GM12864 (cell line): Measurements from ENCODE around the gene RETREG1.

Experiments
- DNase-seq: peaks from one replicate; pipeline ENCODE4 v3.0.0-alpha.2; 2011; ENCODE audit warnings: low read depth
- H3K4me3 ChIP-seq: 2 replicates; pipeline ENCODE4 v1.5.1; 2011; ENCODE audit warnings: mild to moderate bottlenecking, low read depth, low read length, control low read depth
- TF ChIP-seq, protein P1 (sequence below): IDR thresholded peaks from 2 replicates; pipeline ENCODE4 v1.5.1; 2011; ENCODE audit warnings: low read depth, mild to moderate bottlenecking, moderate library complexity, low read length, control low read depth, inconsistent platforms; ENCODE audit errors: missing control alignments

Gene RETREG1

DNA sequence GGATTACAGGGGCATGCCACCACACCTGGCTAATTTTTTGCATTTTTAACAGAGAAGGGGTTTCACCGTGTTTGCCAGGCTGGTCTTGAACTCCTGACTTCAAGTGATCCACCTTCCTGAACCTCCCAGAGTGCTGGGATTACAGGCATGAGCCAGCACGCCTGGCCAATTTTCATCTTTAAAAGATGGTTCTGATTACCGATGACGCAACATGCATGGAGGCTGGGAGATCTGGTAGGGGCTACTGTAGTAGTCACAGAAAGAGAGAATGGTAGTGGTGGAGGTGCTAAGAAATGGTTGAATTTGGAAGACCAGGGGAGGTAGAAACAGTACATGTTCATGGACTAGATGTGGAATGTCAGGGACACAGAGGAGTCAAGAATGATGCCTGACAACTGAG lies 22.4 kb upstream of the RETREG1 start:
- TF ChIP-seq, protein P1, sequence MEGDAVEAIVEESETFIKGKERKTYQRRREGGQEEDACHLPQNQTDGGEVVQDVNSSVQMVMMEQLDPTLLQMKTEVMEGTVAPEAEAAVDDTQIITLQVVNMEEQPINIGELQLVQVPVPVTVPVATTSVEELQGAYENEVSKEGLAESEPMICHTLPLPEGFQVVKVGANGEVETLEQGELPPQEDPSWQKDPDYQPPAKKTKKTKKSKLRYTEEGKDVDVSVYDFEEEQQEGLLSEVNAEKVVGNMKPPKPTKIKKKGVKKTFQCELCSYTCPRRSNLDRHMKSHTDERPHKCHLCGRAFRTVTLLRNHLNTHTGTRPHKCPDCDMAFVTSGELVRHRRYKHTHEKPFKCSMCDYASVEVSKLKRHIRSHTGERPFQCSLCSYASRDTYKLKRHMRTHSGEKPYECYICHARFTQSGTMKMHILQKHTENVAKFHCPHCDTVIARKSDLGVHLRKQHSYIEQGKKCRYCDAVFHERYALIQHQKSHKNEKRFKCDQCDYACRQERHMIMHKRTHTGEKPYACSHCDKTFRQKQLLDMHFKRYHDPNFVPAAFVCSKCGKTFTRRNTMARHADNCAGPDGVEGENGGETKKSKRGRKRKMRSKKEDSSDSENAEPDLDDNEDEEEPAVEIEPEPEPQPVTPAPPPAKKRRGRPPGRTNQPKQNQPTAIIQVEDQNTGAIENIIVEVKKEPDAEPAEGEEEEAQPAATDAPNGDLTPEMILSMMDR: no peak
- no peak overlapping the region for H3K4me3 ChIP-seq

DNA sequence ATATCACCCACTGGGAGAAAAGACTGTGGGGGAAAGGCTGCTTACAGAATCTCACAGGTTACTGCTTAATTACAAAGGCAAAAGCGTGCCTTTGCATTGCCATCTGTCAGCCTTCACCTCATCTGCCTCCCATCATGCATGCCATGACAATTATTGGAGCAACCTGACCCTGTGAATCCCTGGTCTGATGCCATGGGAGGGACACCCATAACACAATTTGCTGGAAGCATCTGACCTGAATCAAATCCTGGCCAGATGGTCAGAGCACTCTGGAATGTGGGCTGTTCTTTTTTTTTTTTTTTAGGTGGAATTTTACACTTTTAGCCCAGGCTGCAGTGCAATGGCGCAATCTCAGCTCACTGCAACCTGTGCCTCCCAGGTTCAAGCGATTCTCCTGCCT lies 11.6 kb upstream of the RETREG1 start:
- TF ChIP-seq, protein P1: no peak

More for the DNA sequence above, 22.4 kb upstream of the RETREG1 start:
- no peak for DNase-seq

GRCh38 chr5:16626696-16627264 lies 10.0 kb upstream of the RETREG1 start:
- TF ChIP-seq, protein P1: no peak
- no peak for DNase-seq
- no peak overlapping the region for H3K4me3 ChIP-seq

More for the DNA sequence above, 11.6 kb upstream of the RETREG1 start:
- no peak overlapping the region for H3K4me3 ChIP-seq
- no peak for DNase-seq

GRCh38 chr5:16625096-16625495 lies 8.3 kb upstream of the RETREG1 start:
- H3K4me3 ChIP-seq: no peak overlapping the region
- TF ChIP-seq, protein P1: no peak
- DNase-seq: no peak

- TF ChIP-seq, protein P1: no peak
- DNase-seq: no peak
- no peak overlapping the region for H3K4me3 ChIP-seq
These were observed 2.3 kb upstream of the RETREG1 start for GRCh38 chr5:16619136-16619535.

- TF ChIP-seq, protein P1: no peak
- no peak overlapping the region for H3K4me3 ChIP-seq
- DNase-seq: no peak
These were observed 1.5 kb upstream of the RETREG1 start for GRCh38 chr5:16618138-16618897.
